ENCODE data around the gene F11R.
"Not testable (repeated sequence)": the region's sequence is repeated elsewhere in the genome, so short reads cannot be mapped to it uniquely, and the experiment has no call there.

F11R gene

GRCh38 chr1:161020509-161021164 is at the start of gene F11R:
Gene F11R, minus strand, starts transcription at chr1:161021152. Its CDS starts 79 bp downstream, at chr1:161021073.
- no peak for DNase-seq (ENCODE audit: low read depth in 2 of 2)

DNA sequence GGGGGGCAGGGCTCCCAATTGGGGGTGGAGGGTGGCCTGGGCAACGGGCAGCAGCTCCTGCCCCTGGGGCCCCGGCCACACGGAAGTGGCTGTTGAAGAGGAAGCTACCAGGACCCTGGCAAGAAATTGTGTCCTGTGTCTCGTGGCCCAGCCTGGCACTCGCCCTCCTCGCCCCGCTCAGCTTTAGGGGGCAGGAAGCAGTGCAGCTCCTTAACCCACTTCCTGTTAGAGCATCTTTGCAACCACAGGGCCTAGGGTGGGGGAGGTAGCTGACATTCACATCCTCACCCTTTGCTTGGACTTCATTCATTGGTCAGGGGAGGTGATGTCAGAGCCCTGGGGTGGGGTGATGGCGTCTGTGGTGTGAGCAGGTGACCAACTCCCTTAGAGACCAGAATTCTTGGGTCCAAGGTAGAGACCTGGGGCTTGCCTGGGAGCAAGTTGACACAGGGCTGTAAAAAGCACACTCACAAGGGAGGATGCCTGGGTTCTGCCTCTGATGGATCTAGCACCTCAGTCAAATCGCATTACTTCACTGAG is 48.8 kb upstream of the F11R start, which contains the start of gene ARHGAP30:
ARHGAP30 (minus strand) TSS at position 161 of the 540 bp plus-strand sequence. CDS start 267 bp downstream, outside the sequence.
- peak; percentile 81 to 82 for DNase-seq (ENCODE audit: low read depth in 2 of 2)

DNA sequence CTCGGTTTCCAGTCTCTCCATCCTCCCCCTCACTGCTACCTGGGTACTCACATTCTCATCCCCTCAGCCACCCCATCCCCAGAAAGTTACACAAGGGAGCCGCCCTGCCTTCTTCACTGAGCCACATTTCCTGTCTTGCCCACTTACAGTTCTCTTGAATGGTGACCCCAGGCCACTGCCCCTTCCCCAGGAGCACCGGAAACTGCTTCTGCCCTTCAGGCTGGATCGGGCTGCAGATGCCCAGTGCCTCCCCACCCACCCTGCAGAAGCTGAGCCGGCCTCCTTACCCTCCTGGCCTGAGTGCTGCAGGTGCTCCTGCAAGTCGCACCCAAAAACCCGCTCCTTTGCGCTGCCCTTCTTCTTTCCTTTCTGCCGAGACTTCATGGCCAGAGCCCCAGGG is 48.3 kb upstream of the F11R start:
- no peak for DNase-seq (ENCODE audit: low read depth in 2 of 2)

GRCh38 chr1:161068306-161069234 is 47.6 kb upstream of the F11R start:
- peak; percentile 66 to 74 for DNase-seq (ENCODE audit: low read depth in 2 of 2)

GRCh38 chr1:161066694-161067093 is 45.7 kb upstream of the F11R start:
- DNase-seq (ENCODE audit: low read depth in 2 of 2) = peak in 1 of 2 donors; percentile 20

DNA sequence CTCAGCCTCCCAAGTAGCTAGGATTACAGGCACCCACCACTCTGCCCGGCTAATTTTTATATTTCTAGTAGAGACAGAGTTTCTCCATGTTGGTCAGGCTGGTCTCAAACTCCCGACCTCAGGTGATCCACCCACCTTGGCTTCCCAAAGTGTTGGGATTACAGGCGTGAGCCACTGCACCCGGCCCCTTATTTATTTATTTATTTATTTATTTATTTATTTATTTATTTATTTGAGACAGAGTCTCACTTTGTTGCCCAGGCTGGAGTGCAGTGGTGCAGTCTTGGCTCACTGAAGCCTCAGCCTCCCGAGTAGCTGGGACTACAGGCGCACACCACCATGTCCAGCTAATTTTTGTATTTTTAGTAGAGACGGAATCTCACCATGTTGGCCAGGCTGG is 44.7 kb upstream of the F11R start:
- not testable (repeated sequence) for DNase-seq (ENCODE audit: low read depth in 2 of 2)

- DNase-seq (ENCODE audit: low read depth in 2 of 2) = not testable (repeated sequence)
Measured at GRCh38 chr1:161063936-161064335, 43.0 kb upstream of the F11R start.

- DNase-seq (ENCODE audit: low read depth in 2 of 2) = no peak
Measured at GRCh38 chr1:161061419-161061818, 40.5 kb upstream of the F11R start.

- DNase-seq (ENCODE audit: low read depth in 2 of 2) = no peak
Measured at GRCh38 chr1:161059293-161059692, 38.3 kb upstream of the F11R start.

DNA sequence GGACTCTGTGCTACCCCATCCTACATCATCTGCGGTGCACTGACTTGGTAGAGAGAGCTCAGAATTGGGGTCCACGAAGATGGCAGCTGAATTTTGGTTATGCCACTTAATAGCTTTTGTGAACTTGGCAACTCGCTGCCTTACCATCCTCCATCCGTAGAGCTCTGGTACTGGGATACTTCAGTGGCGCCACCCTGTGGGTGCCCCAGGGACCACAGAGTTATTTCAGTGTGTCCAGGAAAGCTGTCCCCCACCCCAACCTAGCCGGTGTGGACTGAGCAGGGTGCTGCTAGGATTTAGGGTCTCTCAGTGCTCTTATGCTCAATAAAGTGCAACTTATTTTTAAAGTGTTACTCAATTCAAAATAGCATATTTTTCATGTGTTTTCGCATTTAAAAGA is 33.9 kb upstream of the F11R start:
- no peak for DNase-seq (ENCODE audit: low read depth in 2 of 2)

DNA sequence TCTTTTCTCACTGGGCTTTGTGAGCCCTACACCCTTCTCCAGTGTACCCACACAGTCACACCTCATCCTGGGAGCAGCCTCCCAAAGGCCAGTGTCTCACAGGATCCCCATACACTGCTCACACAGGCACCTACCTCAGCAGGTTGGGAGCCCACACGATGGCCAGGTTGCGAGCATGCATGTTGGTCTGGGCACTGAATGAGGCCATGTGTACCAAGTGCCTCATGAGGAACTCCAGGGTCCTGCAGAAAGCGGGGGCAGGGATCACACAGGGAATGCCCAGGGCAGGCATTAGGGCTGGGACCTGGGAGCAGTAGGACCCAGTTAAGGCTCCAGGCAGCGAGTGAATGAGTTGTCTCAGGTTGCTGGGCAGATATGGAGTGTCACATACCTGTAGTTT is 33.3 kb upstream of the F11R start:
- no peak for DNase-seq (ENCODE audit: low read depth in 2 of 2)

DNA sequence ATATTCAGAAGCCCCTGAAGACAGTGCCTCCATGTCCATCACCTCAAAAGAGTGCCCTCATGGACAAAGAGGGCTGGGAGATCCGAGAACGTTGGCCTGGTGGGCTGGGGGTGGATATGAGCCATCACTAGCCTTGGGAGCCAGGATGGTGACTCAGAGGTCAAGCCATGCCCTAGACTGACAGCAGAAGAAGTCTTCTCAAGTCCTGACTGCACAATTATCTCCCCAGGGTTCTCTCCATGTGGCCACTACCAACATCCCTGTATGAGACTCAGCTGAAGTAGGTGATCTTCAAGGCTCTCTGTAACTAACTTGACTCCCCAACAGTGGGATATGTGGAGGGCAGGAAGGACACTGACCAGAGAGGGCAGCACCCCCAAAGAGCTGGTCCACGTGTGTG is 31.9 kb upstream of the F11R start:
- DNase-seq (ENCODE audit: low read depth in 2 of 2) = no peak

GRCh38 chr1:161051219-161051618 is 30.3 kb upstream of the F11R start:
- DNase-seq (ENCODE audit: low read depth in 2 of 2) = no peak

DNA sequence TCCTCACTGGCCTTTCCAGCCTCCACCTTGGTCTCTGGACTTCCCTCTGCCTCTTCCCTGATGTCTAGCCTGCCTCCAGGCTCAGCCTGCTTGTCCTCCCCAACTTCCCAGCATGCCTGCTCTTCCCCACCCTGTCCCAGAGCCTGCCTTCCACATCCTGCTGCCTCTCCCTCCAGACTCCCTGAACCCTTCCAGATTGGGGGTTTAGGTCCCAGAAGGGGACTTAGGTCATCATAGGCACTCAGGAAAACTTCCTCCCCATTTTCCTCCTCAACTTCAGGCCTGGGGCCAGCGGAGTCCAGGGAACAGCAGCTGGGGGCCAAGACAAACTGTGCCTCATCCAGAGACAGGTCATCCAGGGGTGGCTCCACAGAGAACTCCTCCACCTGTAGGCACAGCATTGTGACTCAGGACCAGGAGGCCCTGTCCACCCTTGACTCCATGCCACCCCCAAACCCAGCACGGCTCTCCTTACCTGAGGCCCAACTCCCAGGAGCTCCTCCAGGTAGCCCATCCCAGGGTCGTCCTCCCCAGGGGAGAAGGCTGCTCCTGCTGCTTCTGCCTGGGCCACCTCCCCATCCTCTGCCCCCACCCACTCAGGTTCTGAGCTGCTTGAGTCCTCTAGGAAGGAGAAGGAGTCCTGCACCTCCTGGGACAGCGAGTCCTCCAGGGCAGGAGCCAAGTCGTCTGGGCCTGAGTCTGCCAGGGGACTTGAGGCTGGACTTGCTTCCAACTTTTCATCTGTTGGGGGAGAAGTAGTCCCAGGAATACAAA is 28.2 kb upstream of the F11R start:
- no peak for DNase-seq (ENCODE audit: low read depth in 2 of 2)

GRCh38 chr1:161047436-161048420 is 26.8 kb upstream of the F11R start:
- no peak for DNase-seq (ENCODE audit: low read depth in 2 of 2)

- no peak for DNase-seq (ENCODE audit: low read depth in 2 of 2)
Measured at GRCh38 chr1:161046605-161047228, 25.8 kb upstream of the F11R start.

DNA sequence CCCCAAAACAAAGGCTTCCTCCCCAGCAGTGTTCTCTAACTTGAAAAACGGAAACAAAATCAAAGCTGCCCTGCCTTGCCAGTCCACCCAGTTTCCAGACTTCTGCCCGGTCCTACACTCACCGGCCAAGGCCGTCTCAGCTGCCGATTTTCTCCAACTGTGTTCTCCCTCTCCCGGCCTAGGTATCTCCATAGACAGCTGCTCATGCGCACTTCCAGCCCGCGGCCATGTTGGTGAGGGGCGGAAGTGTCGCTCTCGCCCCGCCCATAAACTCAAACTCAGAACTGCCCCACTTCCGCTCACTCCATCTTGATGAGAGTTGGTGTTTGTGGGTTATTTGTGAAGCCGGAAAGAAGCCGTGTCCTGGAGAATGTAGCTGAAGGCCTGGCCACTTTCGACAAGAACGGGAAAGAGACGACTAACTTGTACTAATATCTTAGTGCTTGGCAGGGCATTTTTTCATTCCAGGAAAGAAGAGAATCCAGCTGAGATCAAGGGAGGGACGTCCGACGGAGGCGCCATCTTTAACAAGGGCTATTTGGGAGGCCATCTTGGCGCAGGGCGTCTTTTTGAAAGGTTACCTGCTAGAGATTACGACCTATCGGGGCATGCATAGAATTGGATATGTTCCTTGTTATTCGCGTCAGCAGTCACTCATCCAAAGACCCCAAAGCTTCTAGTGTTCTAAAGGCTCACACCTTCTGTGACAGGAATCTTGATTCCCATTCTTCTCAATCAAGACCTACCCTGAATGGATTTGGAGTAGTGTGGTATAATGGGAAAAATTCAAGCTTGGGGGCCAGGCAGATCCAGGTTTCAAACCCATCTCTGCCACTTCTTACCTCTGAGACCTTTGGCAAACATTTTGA is 25.0 kb upstream of the F11R start, which contains the start of gene USF1:
USF1 (minus strand) TSS at position 242 of the 869 bp plus-strand sequence. CDS start 2,702 bp downstream, outside the sequence.
- DNase-seq (ENCODE audit: low read depth in 2 of 2) = peak; percentile 80 to 89

- no peak for DNase-seq (ENCODE audit: low read depth in 2 of 2)
Measured at GRCh38 chr1:161044908-161045735, 24.2 kb upstream of the F11R start.
